ENCODE data around the gene ELOVL4. TPM values are rescaled to one million over a fixed set of nuclear protein-coding genes. Genes with fewer than 3 reads are reported as not detected.

Gene ELOVL4
- polyA plus RNA-seq, 1 donor (not counting 4 experiments of a cell fraction or from before 2014, with no cell fraction given), result 6.1 TPM

DNA sequence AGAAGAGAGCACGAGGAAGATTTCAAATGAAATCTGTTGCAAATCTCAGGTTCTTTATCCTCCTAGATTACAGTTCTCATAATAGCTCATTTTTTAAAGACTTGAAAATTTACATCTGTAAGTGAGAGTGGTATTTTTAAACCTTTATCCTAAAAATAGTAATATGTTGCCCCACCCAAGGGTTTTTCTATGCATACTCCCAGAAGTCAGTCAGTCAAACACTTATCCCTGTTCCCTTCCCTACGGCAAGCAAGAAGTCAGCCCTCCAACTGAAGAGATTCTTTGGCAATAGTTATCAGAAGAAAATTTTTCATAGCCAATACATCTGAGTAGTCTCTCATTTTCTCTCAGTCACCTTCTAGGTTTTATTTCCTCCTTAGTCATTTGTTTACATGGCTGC lies 24.1 kb downstream of the ELOVL4 start:
- TF ChIP-seq, protein P1, sequence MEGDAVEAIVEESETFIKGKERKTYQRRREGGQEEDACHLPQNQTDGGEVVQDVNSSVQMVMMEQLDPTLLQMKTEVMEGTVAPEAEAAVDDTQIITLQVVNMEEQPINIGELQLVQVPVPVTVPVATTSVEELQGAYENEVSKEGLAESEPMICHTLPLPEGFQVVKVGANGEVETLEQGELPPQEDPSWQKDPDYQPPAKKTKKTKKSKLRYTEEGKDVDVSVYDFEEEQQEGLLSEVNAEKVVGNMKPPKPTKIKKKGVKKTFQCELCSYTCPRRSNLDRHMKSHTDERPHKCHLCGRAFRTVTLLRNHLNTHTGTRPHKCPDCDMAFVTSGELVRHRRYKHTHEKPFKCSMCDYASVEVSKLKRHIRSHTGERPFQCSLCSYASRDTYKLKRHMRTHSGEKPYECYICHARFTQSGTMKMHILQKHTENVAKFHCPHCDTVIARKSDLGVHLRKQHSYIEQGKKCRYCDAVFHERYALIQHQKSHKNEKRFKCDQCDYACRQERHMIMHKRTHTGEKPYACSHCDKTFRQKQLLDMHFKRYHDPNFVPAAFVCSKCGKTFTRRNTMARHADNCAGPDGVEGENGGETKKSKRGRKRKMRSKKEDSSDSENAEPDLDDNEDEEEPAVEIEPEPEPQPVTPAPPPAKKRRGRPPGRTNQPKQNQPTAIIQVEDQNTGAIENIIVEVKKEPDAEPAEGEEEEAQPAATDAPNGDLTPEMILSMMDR (optimal IDR thresholded peaks at IDR 0.05 in 1 of 3, IDR thresholded peaks at IDR 0.05 in 1 of 3, conservative IDR thresholded peaks at IDR 0.05 in 1 of 3; ENCODE audit: extremely low read depth in 1 of 3, insufficient read depth in 2 of 3, low read length in 3 of 3), result no peak
- TF ChIP-seq EZH2 (IDR thresholded peaks at IDR 0.05; ENCODE audit: low read length), result no peak
- Histone ChIP-seq H3K4me1 (ENCODE audit: control insufficient read depth, extremely low read depth, insufficient read depth, low read length) (no peaks in the 10 kb centered on the region), H4K20me1 (ENCODE audit: control insufficient read depth, extremely low read depth, insufficient read depth, low read length) (no peaks in the 10 kb centered on the region), H3K36me3 (ENCODE audit: control insufficient read depth in 2 of 2, extremely low read depth in 1 of 2, insufficient read depth in 2 of 2, low read length in 2 of 2) (no peaks in the 10 kb centered on the region), H3K9me3 (ENCODE audit: control insufficient read depth, low read depth, low read length) (no peaks in the 10 kb centered on the region), H3K9ac (ENCODE audit: control insufficient read depth, extremely low read depth, insufficient read depth, low read length) (no peak overlapping the region), H3K9me1 (ENCODE audit: control insufficient read depth, extremely low read depth, insufficient read depth, low read length) (no peaks in the 10 kb centered on the region), H3K4me2 (ENCODE audit: control insufficient read depth, extremely low read depth, insufficient read depth, low read depth, low read length) (no peak overlapping the region), H3K79me2 (ENCODE audit: control insufficient read depth, insufficient read depth, low read length) (no peaks in the 10 kb centered on the region), H3K27me3 (ENCODE audit: control insufficient read depth, extremely low read depth, insufficient read depth, low read length) (no peaks in the 10 kb centered on the region), H3K4me3 (ENCODE audit: control insufficient read depth in 2 of 3, extremely low read depth in 1 of 3, insufficient read depth in 2 of 3, low read depth in 1 of 3, low read length in 3 of 3) (no peak overlapping the region), H2AFZ (ENCODE audit: control insufficient read depth, low read length) (no peak overlapping the region), H3K27ac (ENCODE audit: control insufficient read depth, insufficient read depth, low read length) (no peak overlapping the region)
- dilution Hi-C loops (cut with MboI; ENCODE audit: extremely low pct_ligation_motif_present, low sequenced_read_pairs), result no loop called here
- FAIRE-seq (no peak), DNase-seq (ENCODE audit: low read depth, low spot score) (no peak)

DNA sequence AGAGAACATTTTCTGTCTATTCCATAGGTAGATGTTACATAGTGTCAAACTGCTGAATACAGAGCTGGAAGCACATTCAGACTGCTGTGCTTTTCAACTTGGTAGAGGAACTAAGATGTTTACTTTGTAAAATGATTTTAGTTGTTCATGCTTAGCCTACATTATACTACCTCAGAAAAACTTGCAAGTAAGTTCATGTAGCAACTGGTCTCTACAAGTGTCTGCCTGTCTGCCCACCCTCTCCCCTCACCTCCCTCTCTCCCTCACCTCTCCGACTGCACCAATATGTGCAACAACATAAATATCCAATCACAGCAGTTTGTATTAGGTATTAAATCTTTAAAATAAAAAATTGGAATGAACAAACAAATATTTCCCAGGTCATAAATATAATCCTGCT lies 25.3 kb downstream of the ELOVL4 start:
- H3K4me1 ChIP-seq (ENCODE audit: control insufficient read depth, extremely low read depth, insufficient read depth, low read length), result no peaks in the 10 kb centered on the region

More for the DNA sequence above, 25.3 kb downstream of the ELOVL4 start:
- no peak overlapping the region for H3K4me3 ChIP-seq (ENCODE audit: control insufficient read depth in 2 of 3, extremely low read depth in 1 of 3, insufficient read depth in 2 of 3, low read depth in 1 of 3, low read length in 3 of 3)
- FAIRE-seq (no peak), DNase-seq (ENCODE audit: low read depth, low spot score) (no peak)
- no peak overlapping the region for H2AFZ ChIP-seq (ENCODE audit: control insufficient read depth, low read length)
- H3K27ac ChIP-seq (ENCODE audit: control insufficient read depth, insufficient read depth, low read length), result no peak overlapping the region
- no peak for TF ChIP-seq EZH2 (IDR thresholded peaks at IDR 0.05; ENCODE audit: low read length)
- TF ChIP-seq, protein P1 (optimal IDR thresholded peaks at IDR 0.05 in 1 of 3, IDR thresholded peaks at IDR 0.05 in 1 of 3, conservative IDR thresholded peaks at IDR 0.05 in 1 of 3; ENCODE audit: extremely low read depth in 1 of 3, insufficient read depth in 2 of 3, low read length in 3 of 3), result no peak
- H3K9me1 ChIP-seq (ENCODE audit: control insufficient read depth, extremely low read depth, insufficient read depth, low read length), result no peaks in the 10 kb centered on the region
- H3K4me2 ChIP-seq (ENCODE audit: control insufficient read depth, extremely low read depth, insufficient read depth, low read depth, low read length), result no peak overlapping the region
- H4K20me1 ChIP-seq (ENCODE audit: control insufficient read depth, extremely low read depth, insufficient read depth, low read length), result no peaks in the 10 kb centered on the region
- no peak overlapping the region for H3K9ac ChIP-seq (ENCODE audit: control insufficient read depth, extremely low read depth, insufficient read depth, low read length)
- dilution Hi-C loops (cut with MboI; ENCODE audit: extremely low pct_ligation_motif_present, low sequenced_read_pairs), result no loop called here
- no peaks in the 10 kb centered on the region for H3K9me3 ChIP-seq (ENCODE audit: control insufficient read depth, low read depth, low read length)
- H3K36me3 ChIP-seq (ENCODE audit: control insufficient read depth in 2 of 2, extremely low read depth in 1 of 2, insufficient read depth in 2 of 2, low read length in 2 of 2), result no peaks in the 10 kb centered on the region
- no peaks in the 10 kb centered on the region for H3K79me2 ChIP-seq (ENCODE audit: control insufficient read depth, insufficient read depth, low read length)
- H3K27me3 ChIP-seq (ENCODE audit: control insufficient read depth, extremely low read depth, insufficient read depth, low read length), result no peaks in the 10 kb centered on the region
